NCI-H2196 (cell line): Measurements from ENCODE around the gene MSMP.

Experiments
- DNase-seq: peaks from one replicate; lab custom pipeline; 2025; ENCODE audit not compliant: unreplicated experiment; lab: John Stamatoyannopoulos, UW

MSMP gene

DNA sequence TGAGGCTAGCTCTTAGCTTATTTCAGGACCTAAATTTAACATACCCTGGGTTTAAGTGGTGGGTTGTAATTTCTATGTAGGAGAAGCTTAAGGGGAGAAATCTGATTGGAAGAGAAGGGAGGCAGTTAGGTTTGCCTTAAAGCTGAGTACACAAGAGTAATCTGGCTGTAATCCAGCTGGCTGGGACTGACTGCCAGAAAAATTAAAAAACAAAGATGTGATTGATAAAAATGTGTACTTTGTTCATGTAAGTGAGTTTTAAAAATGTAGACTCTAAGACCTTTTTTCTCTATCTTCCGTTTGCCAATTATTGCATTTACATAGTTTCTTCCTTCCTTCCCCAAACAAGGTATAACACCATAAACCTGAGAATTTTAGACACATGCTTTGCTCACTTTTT lies 17.5 kb upstream of the MSMP start:
- peak; percentile 81 for DNase-seq

GRCh38 chr9:35771075-35771433 lies 17.0 kb upstream of the MSMP start:
- DNase-seq: peak; percentile 12

GRCh38 chr9:35769763-35770162 lies 15.7 kb upstream of the MSMP start:
- no peak for DNase-seq

DNA sequence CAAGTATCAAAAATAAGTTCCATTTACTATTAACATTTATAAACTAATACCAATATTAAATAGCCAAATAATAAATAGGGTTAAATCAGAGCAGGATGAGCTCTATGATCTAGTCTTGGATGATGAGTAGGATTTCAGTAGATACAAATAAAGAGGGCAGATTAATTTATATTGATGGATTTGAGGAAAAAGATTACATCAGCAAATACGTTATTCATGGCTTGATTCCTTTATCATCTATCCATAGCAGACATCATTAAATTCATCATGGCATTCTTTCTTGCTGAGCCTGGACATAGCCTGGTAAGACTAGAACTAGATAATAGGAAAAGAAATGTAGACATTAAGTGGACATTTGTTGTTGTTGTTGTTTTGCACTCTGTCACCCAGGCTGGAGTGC lies 13.4 kb upstream of the MSMP start:
- DNase-seq: no peak

DNA sequence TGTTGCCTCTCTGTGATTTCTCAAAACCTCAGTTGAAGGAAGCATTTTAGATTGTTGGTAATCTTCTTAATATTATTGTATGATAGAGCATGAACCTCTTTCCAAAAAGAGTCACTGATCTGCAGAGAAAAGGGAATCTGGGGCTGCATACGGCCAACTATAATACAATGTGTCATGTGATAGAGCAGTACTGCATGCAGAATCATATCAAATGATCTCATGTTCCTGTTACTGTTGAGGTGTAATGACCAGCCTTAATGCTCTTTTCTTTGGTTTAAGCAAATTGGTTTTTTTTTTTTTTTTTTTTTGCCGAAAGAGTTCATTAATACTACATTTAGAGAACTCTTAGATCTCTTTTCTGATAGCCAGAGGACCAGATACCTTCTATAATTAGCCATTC lies 12.9 kb upstream of the MSMP start:
- DNase-seq: no peak

- DNase-seq: no peak
Measured at GRCh38 chr9:35763803-35764202, 9.7 kb upstream of the MSMP start.

DNA sequence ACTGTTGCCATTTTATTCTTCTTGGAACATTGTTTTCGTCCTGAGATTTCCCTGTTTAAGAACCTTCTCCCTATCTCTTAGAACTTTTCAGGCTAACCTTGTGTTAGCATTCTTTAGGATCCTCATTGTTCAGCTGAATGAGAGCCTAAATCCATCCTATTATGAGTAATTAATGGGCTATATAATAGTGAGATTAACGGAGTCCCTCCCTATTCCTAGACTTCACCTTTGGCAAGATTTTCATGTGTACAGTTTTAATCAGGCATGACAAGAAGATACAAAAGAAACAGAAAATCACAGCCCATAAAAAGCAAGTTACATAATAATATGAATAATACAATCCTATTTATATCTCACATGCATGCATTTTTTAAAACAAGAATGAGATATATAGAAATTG lies 9.1 kb upstream of the MSMP start:
- no peak for DNase-seq

GRCh38 chr9:35760651-35761050 lies 6.6 kb upstream of the MSMP start:
- peak; percentile 59 for DNase-seq

GRCh38 chr9:35759795-35760194 lies 5.7 kb upstream of the MSMP start:
- DNase-seq: no peak

GRCh38 chr9:35758475-35759050 lies 4.5 kb upstream of the MSMP start:
- no peak for DNase-seq

DNA sequence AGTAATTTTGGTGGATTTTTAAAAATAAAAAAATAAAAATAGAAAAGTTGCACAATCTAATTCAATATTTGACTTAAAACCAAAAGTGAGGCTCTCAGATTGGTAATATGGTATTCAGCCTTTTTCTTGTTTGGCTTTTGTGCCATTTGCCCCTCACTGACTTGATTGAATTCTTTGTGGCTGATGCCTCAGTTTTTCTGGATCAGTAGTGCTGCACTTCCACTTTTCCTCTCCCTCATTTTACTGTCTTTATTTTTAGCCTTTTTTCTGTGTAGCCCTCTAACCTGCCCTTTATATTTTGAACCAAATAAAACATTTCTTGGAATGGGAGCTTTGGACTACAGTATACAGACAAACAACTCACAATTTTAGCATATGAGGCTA lies 3.8 kb upstream of the MSMP start:
- DNase-seq: no peak

GRCh38 chr9:35757226-35757891 lies 3.3 kb upstream of the MSMP start:
- peak; percentile 64 for DNase-seq

DNA sequence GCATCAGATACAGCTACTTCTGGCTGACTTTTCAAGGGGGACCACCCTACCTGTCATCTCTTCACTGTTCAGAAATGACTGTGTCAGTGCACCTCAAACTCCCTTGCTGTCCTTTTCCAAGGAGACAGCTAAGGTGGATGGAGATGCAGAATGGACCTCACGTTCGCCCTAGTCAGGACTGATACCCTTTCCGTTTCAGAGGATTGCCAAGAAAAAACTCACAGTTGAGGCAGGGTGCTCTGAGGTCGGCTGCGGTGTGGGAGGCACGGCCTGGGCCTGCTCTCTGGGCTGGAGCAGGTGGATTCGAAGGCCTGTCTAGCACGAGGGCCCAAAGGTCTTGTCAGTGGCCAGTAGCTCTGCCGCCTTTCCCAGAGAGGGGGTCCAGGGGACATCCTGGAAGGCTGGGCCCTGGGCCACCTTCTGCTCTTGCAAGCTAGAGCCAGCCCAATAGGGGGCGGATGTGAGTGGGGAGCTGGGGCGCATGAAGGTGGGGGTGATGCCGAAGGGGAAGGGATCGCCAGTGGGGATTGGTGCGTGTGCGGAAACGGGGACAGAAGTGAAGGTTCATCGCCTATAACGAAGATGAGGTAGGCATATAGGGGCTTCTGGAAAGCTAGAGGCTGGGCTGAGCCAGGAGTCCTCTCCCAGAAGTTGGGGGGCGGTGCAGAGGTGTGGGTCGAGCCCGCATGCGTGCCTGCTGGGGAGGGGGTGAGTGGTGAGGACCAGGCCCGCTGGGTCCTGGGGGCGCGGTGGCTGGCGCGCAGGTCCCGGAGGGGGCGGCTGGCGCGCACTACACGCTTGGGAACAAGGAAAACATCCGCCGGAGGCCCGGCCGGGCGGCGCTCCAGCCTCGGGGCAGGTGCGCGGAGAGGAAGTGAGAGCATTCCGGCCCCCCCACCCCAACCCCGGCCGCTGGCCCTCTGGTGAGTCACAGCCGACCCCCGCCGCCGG lies 2.5 kb upstream of the MSMP start:
- DNase-seq: peak; percentile 74

DNA sequence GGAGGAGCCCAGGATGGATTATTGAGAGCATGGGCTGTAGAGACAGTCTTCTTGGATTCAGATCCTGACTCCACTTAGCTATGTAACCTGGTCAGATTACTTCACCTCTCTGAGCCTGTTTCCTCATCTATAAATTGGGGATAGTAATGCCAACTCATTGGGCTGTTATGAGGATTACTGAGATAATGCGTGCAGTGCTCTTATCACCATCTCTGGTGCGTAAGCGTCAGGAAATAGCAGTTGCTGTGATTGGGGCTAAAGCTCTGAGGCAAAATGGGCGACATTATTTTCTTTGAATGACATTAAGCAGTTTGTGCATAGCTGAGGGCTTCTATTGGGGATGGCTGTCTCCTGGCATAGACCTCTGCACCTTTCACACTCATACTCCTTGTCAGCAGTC lies 995 bp upstream of the MSMP start:
- DNase-seq: no peak

GRCh38 chr9:35753466-35753865 lies 610 bp downstream of the MSMP start:
- DNase-seq: no peak

DNA sequence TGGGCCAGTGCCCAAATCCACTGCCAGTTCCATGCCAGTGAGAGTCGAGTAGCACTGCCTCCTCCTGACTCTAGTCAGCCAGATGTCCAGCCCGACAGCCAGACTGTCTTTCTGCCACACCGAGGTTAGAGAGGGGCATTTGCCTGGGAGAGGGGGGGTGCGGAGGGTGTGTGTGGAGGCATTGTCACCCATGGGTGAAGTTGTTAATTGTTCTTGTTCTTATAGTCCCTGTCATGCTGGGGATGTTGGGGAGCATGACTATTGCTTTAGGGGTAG lies 3.9 kb downstream of the MSMP start:
- DNase-seq: no peak

GRCh38 chr9:35749515-35750255 lies 4.4 kb downstream of the MSMP start:
- DNase-seq: peak; percentile 31

- DNase-seq: peak; percentile 88
Measured at GRCh38 chr9:35748858-35749514, 5.1 kb downstream of the MSMP start, which contains the start of the genes GBA2 and RGP1. GBA2 (minus strand) TSS chr9:35749228; CDS start chr9:35748704, 524 bp downstream. RGP1 (plus strand) TSS chr9:35749287; CDS start chr9:35749756, 469 bp downstream.

- DNase-seq: no peak
Measured at GRCh38 chr9:35748242-35748857, 5.7 kb downstream of the MSMP start.

- no peak for DNase-seq
Measured at GRCh38 chr9:35746583-35746982, 7.5 kb downstream of the MSMP start.

- DNase-seq: no peak
Measured at GRCh38 chr9:35745569-35745968, 8.5 kb downstream of the MSMP start.
